Fibroblast of skin of right quadriceps (primary cell): ENCODE results near the gene PLAGL2.
"Not testable (repeated sequence)": the region's sequence is repeated elsewhere in the genome, so short reads cannot be mapped to it uniquely, and the experiment has no call there.

Experiments
- DNase-seq: peaks from one replicate; pipeline ENCODE4 v3.0.0-alpha.2; 2013

The PLAGL2 gene, protein sequence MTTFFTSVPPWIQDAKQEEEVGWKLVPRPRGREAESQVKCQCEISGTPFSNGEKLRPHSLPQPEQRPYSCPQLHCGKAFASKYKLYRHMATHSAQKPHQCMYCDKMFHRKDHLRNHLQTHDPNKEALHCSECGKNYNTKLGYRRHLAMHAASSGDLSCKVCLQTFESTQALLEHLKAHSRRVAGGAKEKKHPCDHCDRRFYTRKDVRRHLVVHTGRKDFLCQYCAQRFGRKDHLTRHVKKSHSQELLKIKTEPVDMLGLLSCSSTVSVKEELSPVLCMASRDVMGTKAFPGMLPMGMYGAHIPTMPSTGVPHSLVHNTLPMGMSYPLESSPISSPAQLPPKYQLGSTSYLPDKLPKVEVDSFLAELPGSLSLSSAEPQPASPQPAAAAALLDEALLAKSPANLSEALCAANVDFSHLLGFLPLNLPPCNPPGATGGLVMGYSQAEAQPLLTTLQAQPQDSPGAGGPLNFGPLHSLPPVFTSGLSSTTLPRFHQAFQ

DNA sequence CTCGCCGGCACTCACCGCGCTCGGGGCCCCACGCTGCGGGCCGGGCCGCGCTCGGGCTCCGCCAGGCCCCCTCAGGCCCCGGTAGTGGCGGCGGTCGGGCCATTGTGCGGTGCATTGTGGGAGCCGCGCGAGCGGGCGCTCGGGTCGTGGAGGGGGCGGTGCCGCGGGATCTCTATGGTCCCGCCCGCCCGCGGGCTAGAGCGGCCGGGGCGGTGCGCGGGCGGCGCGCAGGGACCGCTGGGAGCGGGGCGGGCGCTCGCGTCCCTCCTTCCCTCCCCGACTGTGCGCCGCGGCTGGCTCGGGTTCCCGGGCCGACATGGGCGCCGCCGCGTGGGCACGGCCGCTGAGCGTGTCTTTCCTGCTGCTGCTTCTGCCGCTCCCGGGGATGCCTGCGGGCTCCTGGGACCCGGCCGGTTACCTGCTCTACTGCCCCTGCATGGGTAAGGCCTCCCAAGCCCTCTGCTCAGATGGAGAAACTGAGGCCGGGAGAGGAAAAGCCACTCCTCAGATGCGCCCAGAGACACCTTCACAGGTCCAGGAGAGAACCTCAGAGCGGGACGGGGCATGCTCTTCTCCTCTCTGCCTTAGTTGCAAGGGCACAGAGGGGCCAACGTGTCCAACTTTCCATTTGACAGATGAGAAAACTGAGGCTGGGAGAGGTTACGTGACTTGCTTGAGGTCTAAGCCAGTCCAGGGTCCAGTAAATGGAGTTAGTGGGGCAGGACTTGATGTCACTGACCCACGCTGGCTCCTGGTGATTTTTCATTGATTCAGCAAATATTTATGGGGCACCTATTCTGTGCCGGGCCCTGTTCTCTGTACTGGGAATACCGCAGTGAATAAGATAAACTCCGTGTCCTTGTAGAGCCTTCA, at the start of gene PLAGL2, which contains the start of gene POFUT1:
Gene PLAGL2, minus strand, starts transcription at position 118 of the 873 bp plus-strand sequence. CDS start 5,565 bp downstream, outside the sequence.
Gene POFUT1, plus strand, starts transcription at position 255 of the 873 bp plus-strand sequence. Its CDS starts 62 bp downstream, at position 317.
- DNase-seq = peak; percentile 87

- no peak for DNase-seq
Measured at GRCh38 chr20:32252189-32252588, 44.6 kb upstream of the PLAGL2 start.

- no peak for DNase-seq
Measured at GRCh38 chr20:32251470-32251869, 43.9 kb upstream of the PLAGL2 start.

- DNase-seq = no peak
Measured at GRCh38 chr20:32249030-32249738, 41.6 kb upstream of the PLAGL2 start.

DNA sequence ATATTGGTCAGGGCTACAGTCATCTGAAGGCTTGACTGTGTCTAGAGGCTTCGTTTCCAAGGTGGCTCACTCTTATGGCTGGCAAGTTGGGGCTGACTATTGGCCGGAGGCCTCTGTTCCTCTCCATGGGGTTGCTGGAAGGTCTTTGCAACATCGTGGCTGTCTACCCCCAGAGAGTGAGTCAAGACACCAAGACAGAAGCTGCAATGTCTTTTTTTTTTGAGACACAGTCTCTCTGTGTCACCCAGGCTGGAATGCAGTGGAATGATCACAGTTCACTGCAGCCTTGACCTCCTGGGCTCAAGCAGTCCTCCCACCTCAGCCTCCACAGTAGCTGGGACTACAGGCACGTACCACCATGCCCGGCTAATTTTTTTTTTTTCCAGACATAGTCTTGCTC, 40.5 kb upstream of the PLAGL2 start:
- peak; percentile 9 for DNase-seq

GRCh38 chr20:32246208-32246607, 38.7 kb upstream of the PLAGL2 start:
- DNase-seq = not testable (repeated sequence)

GRCh38 chr20:32244959-32245358, 37.4 kb upstream of the PLAGL2 start:
- DNase-seq = no peak

GRCh38 chr20:32244150-32244823, 36.7 kb upstream of the PLAGL2 start:
- DNase-seq = no peak

DNA sequence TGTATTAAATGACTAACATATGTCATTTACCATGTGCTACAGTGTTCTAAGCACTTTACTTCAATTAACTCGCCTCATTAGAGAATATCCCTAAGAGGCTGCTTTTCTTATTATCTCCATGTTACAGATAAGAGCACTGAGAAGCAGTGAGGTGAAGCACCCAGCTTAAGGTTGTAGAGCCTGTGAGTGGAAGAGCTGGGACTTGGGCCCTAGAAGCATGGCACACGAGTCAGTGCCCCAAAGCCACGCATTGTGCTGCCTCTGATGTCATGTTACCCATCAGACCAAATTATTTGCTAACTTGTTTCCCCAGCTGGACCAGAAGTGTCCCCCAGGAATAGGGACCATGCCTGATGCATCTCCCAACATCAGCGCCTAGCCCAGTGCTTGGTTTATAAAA, 34.3 kb upstream of the PLAGL2 start:
- DNase-seq = no peak

- no peak for DNase-seq
Measured at GRCh38 chr20:32240205-32240604, 32.7 kb upstream of the PLAGL2 start.

DNA sequence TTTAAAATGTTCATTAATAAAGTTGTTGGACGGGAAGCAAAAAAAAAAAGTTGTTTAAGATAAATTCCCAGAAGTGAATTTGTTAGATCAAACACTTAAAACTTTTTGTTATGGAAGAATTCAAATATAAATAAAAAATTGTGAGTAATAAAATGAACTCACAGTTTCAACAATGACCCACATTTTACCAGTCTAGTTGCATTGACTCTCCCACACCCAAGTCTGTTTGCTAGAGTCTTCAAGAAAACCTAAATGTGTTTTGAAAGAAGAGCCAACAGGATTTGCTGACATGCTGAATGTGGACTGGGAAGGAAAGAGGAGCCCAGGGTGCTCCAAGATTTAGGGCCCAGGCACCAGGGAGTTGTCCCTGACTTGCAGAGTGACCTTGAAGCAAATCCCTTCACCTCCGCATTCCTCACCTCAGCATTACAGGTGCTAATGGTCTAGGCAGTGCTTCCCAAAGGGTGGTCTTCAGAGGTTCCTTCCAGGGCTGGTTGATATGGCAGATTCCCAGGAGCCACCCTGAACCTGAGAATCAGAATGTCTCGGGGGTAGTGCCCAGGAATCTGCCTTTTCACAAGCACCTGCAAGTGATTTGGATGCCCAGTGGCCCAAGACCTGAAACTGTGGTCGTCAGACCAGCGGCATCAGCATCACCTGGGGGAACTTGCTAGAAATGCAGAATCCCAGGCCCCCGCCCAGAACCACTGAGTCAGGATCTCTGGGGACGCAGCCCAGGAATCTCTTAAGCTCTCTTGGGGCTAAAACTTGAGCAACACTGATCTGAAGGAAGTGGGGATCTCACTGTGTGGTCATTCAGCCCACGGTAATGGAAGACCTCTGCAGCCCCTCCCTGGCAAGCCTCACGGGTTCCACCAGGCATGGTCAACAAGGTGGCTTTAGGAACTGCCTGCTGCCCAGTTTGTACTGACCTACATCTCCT, 31.2 kb upstream of the PLAGL2 start:
- DNase-seq = no peak

DNA sequence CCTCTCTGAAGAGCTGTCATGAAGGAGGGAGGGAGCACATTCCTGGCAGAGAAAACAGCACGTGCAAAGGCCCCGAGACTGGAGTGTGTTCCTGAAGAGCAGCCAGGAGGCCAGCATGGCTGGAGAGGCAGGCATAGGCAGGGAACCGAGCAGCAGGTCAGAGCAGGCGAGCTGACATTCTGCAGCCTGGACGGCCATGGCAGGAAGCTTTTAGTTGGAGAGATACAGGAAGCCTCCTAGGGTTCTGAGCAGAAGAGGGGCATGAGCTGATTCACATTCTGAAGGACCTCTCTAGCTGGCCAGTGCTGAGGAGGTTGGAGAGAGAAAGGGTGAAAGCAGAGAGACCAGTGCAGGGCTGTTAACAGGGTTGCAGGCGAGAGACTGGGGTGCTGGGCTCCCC, 29.9 kb upstream of the PLAGL2 start:
- DNase-seq = no peak

GRCh38 chr20:32236819-32237218, 29.3 kb upstream of the PLAGL2 start:
- DNase-seq = no peak

- no peak for DNase-seq
Measured at GRCh38 chr20:32236048-32236533, 28.5 kb upstream of the PLAGL2 start.

DNA sequence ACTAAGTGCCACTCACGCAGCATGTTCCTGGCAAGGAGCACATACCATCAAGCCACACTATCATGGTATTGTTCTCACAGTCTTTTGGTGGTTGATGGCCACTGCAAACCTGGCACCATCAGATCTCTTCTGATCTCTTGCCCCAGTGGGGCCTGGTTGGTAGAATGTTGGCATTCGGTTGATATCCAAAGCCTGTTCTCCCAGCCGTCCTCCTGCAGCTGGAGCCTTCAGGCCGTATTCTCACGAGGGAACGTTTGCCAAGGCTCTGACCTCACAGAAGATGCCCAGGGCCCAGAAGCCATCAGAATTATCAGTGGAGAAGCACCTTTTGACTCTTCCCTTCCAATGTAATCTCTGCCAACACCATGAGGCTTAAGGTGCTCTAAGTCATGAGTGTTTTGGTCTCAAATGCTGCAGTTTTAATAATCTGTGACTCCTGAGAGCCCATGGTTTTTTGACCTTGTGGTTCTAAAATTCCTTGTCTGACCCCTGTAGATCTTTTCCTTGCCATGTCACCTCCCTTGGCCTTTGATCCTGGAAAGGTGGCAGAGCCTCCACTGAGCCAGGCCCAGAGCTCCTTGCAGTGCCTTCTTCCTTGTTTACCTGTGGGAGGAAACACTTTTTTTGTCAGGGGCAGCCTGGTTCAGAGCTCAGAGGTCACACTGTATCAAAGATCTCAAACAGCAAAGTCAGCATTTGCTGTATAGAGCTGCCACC, 27.9 kb upstream of the PLAGL2 start:
- no peak for DNase-seq

DNA sequence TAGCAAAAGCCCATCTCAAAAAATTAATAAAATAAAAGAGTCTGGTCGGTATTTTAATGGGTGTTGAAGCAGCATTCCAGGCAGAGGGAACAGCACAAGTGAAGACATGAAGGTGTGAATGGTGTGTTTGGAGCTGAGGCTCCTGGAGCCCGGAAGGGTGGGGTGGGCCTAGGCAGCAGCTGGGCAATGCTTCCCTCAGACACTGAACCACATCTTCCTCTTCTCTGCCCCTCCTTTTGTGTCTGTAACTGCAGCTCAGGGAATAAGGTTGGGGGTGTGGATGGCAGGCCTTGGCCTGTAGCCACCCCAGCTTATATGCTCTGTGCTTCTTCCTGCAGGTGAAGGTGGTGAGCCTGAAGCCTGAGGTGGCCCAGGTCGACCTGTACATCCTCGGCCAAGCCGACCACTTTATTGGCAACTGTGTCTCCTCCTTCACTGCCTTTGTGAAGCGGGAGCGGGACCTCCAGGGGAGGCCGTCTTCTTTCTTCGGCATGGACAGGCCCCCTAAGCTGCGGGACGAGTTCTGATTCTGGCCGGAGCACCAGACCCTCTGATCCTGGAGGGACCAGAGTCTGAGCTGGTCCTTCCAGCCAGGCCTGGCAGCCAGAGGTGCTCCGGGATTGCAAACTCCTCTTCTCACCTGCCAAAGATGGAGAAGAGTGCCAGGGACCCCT, 26.7 kb upstream of the PLAGL2 start:
- no peak for DNase-seq

DNA sequence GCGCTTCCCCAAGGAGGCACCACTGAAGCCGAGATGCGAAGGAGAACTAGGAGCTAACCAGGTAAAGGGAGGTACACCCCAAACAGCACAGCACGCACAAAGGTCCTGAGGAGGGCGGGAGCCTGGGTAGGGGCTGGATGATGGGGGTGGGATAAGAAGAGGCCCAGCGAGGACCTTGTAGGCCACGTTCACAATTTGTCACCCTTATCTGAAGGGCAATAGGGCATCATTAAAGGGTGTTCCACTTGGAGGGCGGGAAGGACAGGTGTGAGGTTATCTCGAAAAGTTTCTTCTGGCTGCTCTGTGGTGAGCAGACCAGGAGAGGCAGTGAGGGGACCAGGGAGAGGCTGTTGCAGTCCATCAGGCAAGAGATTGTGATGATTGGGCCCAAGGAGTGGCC, 25.7 kb upstream of the PLAGL2 start:
- DNase-seq = no peak

DNA sequence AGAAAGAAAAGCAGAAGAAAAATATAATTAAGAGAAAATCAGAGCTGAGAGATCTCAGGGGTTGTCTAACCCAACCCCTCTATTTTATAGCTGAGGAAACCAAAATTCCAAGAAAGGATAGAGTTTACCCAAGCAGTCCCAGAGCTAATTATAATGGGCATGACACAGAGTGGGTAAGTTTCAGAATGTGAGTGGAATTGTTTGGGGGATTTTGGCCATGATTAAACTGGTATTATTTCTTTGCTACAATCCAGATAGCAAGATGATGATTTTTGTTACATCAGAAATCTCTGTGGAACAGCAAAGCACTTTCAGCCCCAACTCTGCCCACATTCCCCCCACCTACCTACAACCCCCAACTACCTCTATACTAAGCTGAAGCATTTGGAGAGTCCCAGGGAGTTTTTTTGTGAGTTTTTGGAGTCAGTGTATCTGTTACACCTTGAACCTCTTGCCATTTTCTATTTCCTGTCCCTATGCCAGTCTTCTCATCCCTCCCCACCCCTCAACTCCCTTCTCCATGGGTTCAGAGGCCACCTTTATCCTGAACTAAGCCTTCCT, 24.9 kb upstream of the PLAGL2 start:
- no peak for DNase-seq

DNA sequence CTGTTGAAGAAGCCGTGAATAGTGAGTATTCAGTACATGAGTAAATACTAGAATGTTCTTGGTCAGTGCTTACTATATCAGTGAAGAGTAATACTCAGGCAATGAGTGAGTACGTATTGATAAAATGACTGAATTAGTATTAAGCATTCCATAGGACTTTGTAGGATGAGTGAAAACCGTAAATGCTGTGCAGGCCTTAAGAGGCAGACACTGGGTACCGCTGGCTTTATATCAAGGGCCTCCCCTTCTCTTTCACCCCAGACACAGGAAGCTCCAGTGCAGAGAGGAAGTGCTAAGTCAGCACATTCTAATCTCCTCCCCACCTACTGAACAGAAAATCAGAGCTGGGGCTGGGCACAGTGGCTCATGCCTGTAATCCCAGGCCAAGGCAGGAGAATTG, 24.3 kb upstream of the PLAGL2 start:
- peak; percentile 35 for DNase-seq
